GM12875 (cell line): ENCODE data around the gene PTRH1.

Experiments
- H3K4me3 ChIP-seq: one replicate; pipeline ENCODE4 v1.5.1; 2011; ENCODE audit warnings: low read depth, low read length, control low read depth
- CTCF ChIP-seq: IDR thresholded peaks from 2 replicates; pipeline ENCODE4 v1.5.1; 2011; ENCODE audit warnings: low read depth, mild to moderate bottlenecking, control low read depth, inconsistent platforms, low read length, moderate library complexity, borderline replicate concordance; ENCODE audit not compliant: insufficient read depth

Gene PTRH1

GRCh38 chr9:127756233-127756632, 40.8 kb upstream of the PTRH1 start:
- TF ChIP-seq CTCF: no peak

GRCh38 chr9:127755061-127756060, 39.9 kb upstream of the PTRH1 start:
- no peak for TF ChIP-seq CTCF
- no peak overlapping the region for H3K4me3 ChIP-seq

More at GRCh38 chr9:127756233-127756632, 40.8 kb upstream of the PTRH1 start:
- no peak overlapping the region for H3K4me3 ChIP-seq

- H3K4me3 ChIP-seq: no peak overlapping the region
- TF ChIP-seq CTCF: no peak
These were observed 38.9 kb upstream of the PTRH1 start for GRCh38 chr9:127754099-127755060.

GRCh38 chr9:127753622-127754021, 38.2 kb upstream of the PTRH1 start:
- no peak overlapping the region for H3K4me3 ChIP-seq
- no peak for TF ChIP-seq CTCF

- TF ChIP-seq CTCF: no peak
- H3K4me3 ChIP-seq: no peak overlapping the region
These were observed 37.7 kb upstream of the PTRH1 start for GRCh38 chr9:127753148-127753547.

GRCh38 chr9:127751269-127752054, 36.0 kb upstream of the PTRH1 start:
- no peak for TF ChIP-seq CTCF
- no peak overlapping the region for H3K4me3 ChIP-seq
